Measurements from ENCODE around the gene KCTD15.
A peak's percentile ranks its signal among the peaks of the same experiment; 100 is the strongest.
"Not testable (repeated sequence)": the region's sequence is repeated elsewhere in the genome, so short reads cannot be mapped to it uniquely, and the experiment has no call there.

The KCTD15 gene

GRCh38 chr19:33814181-33815165 is 17.8 kb downstream of the KCTD15 start:
- DNase-seq (ENCODE audit: low spot score), result no peak

- DNase-seq (ENCODE audit: low spot score), result no peak
Observed at GRCh38 chr19:33815380-33816340, 19.0 kb downstream of the KCTD15 start.

- no peak for DNase-seq (ENCODE audit: low spot score)
Observed at GRCh38 chr19:33818411-33818810, 21.7 kb downstream of the KCTD15 start.

- DNase-seq (ENCODE audit: low spot score), result not testable (repeated sequence)
Observed at GRCh38 chr19:33819078-33819477, 22.4 kb downstream of the KCTD15 start.

GRCh38 chr19:33819506-33819879 is 22.8 kb downstream of the KCTD15 start:
- DNase-seq (ENCODE audit: low spot score), result no peak

- peak; percentile 66 for DNase-seq (ENCODE audit: low spot score)
Observed at GRCh38 chr19:33819880-33820781, 23.5 kb downstream of the KCTD15 start.

- no peak for DNase-seq (ENCODE audit: low spot score)
Observed at GRCh38 chr19:33821871-33822270, 25.2 kb downstream of the KCTD15 start.

- DNase-seq (ENCODE audit: low spot score), result no peak
Observed at GRCh38 chr19:33823341-33823740, 26.7 kb downstream of the KCTD15 start.

GRCh38 chr19:33825556-33825955 is 28.9 kb downstream of the KCTD15 start:
- DNase-seq (ENCODE audit: low spot score), result no peak

GRCh38 chr19:33826521-33826920 is 29.9 kb downstream of the KCTD15 start:
- DNase-seq (ENCODE audit: low spot score), result no peak

- no peak for DNase-seq (ENCODE audit: low spot score)
Observed at GRCh38 chr19:33828266-33829075, 31.8 kb downstream of the KCTD15 start.

- DNase-seq (ENCODE audit: low spot score), result no peak
Observed at GRCh38 chr19:33830264-33830663, 33.6 kb downstream of the KCTD15 start.

- DNase-seq (ENCODE audit: low spot score), result no peak
Observed at GRCh38 chr19:33831825-33832224, 35.2 kb downstream of the KCTD15 start.

GRCh38 chr19:33832633-33833032 is 36.0 kb downstream of the KCTD15 start:
- DNase-seq (ENCODE audit: low spot score), result no peak

GRCh38 chr19:33840382-33840781 is 43.7 kb downstream of the KCTD15 start:
- DNase-seq (ENCODE audit: low spot score), result no peak

- DNase-seq (ENCODE audit: low spot score), result no peak
Observed at GRCh38 chr19:33840783-33841182, 44.1 kb downstream of the KCTD15 start.

- DNase-seq (ENCODE audit: low spot score), result no peak
Observed at GRCh38 chr19:33841685-33842084, 45.0 kb downstream of the KCTD15 start.

- DNase-seq (ENCODE audit: low spot score), result no peak
Observed at GRCh38 chr19:33844478-33844877, 47.8 kb downstream of the KCTD15 start.

- DNase-seq (ENCODE audit: low spot score), result no peak
Observed at GRCh38 chr19:33845498-33845897, 48.8 kb downstream of the KCTD15 start.

GRCh38 chr19:33849551-33850147 is 53.0 kb downstream of the KCTD15 start:
- DNase-seq (ENCODE audit: low spot score), result no peak

Measured in NAMALWA (cell line).